ENCODE results near the gene HOXB8. TPM values are rescaled to one million over a fixed set of nuclear protein-coding genes. Genes with fewer than 3 reads are reported as not detected.

The HOXB8 gene
- total and polyA plus RNA-seq, 10 of the 15 experiments (the other 5 are each of a cell fraction or from before 2014, with no cell fraction given), result 0.21 TPM; not detected in 9

DNA sequence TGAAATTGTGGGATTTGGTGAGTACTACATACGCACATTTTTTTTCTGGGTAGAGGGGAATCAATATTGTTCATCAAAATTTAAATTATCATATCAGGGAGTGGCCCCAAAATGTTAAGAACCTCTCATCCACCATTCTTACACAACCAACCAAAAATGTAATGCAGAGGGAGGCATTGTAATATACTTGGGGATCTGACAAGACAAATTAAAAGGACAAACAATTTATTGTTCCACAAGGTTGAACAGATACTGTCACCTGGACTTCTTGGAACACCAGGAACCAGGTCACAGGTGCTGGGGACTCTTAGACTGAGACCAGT lies 25.7 kb upstream of the HOXB8 start:
- ATAC-seq, result no peak
- Histone ChIP-seq H3K27ac (ENCODE audit: control insufficient read depth, insufficient read depth) (no peak overlapping the region), H3K79me2 (ENCODE audit: control insufficient read depth, insufficient read depth, low read length) (no peaks in the 10 kb centered on the region), H4K20me1 (ENCODE audit: control insufficient read depth, insufficient read depth) (no peaks in the 10 kb centered on the region), H3K9me3 (replicated peaks; ENCODE audit: control insufficient read depth, insufficient read depth, low read length) (no peaks in the 10 kb centered on the region), H3K36me3 (ENCODE audit: control insufficient read depth in 2 of 2, insufficient read depth in 2 of 2, low read length in 1 of 2) (no peaks in the 10 kb centered on the region), H2AFZ (ENCODE audit: control insufficient read depth, low read depth, low read length) (no peak overlapping the region), H3K4me1 (ENCODE audit: control insufficient read depth, insufficient read depth, low read length) (no peaks in the 10 kb centered on the region), H3K4me3 (no peak overlapping the region), H3K9ac (ENCODE audit: control insufficient read depth, insufficient read depth, low read length) (no peak overlapping the region), H3K27me3 (replicated peaks in 1 of 2; ENCODE audit: control insufficient read depth in 2 of 2, insufficient read depth in 2 of 2, low read length in 1 of 2) (peaks cover 4 to 23% of the 10 kb centered on the region in 2 experiments), H3K4me2 (ENCODE audit: control insufficient read depth, insufficient read depth) (no peak overlapping the region)
- 56% methylated on average over 1 of the region's 1 CpG for WGBS (ENCODE audit: insufficient coverage, insufficient replicate concordance, low lambda C conversion rate, missing lambda C conversion rate)
- BruUV-seq (replicated peaks), result no TSS peak
- TF ChIP-seq KAT2A (conservative IDR thresholded peaks at IDR 0.05; ENCODE audit: control insufficient read depth, low read depth, low read length) (no peak), ZSCAN29 (IDR thresholded peaks at IDR 0.05) (no peak), EZH2 (IDR thresholded peaks at IDR 0.05; ENCODE audit: borderline replicate concordance, control insufficient read depth, low read depth, low read length) (no peak), PAX8 (IDR thresholded peaks at IDR 0.05) (no peak), RB1 (IDR thresholded peaks at IDR 0.05; ENCODE audit: borderline replicate concordance) (no peak), STAT1 (conservative IDR thresholded peaks at IDR 0.05) (no peak), ZNF207 (IDR thresholded peaks at IDR 0.05; ENCODE audit: borderline replicate concordance) (no peak), NRF1 (conservative IDR thresholded peaks at IDR 0.05; ENCODE audit: low read depth, low read length) (no peak), CEBPB (IDR thresholded peaks at IDR 0.05; ENCODE audit: borderline replicate concordance in 1 of 2, low read depth in 2 of 2, low read length in 2 of 2) (no peak), WRNIP1 (IDR thresholded peaks at IDR 0.05; ENCODE audit: borderline replicate concordance, low read depth, low read length) (no peak), ASH2L (IDR thresholded peaks at IDR 0.05; ENCODE audit: borderline replicate concordance, low read depth) (no peak), HDAC6 (IDR thresholded peaks at IDR 0.05; ENCODE audit: unreplicated experiment) (no peak), JUNB (IDR thresholded peaks at IDR 0.05) (no peak), RAD51 (IDR thresholded peaks at IDR 0.05) (no peak), ZNF24 (IDR thresholded peaks at IDR 0.05) (no peak), IKZF1 (conservative IDR thresholded peaks at IDR 0.05) (no peak)
- TF ChIP-seq, protein P1, sequence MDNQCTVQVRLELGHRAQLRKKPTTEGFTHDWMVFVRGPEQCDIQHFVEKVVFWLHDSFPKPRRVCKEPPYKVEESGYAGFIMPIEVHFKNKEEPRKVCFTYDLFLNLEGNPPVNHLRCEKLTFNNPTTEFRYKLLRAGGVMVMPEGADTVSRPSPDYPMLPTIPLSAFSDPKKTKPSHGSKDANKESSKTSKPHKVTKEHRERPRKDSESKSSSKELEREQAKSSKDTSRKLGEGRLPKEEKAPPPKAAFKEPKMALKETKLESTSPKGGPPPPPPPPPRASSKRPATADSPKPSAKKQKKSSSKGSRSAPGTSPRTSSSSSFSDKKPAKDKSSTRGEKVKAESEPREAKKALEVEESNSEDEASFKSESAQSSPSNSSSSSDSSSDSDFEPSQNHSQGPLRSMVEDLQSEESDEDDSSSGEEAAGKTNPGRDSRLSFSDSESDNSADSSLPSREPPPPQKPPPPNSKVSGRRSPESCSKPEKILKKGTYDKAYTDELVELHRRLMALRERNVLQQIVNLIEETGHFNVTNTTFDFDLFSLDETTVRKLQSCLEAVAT (IDR thresholded peaks at IDR 0.05), result no peak
- TF ChIP-seq, protein P2, sequence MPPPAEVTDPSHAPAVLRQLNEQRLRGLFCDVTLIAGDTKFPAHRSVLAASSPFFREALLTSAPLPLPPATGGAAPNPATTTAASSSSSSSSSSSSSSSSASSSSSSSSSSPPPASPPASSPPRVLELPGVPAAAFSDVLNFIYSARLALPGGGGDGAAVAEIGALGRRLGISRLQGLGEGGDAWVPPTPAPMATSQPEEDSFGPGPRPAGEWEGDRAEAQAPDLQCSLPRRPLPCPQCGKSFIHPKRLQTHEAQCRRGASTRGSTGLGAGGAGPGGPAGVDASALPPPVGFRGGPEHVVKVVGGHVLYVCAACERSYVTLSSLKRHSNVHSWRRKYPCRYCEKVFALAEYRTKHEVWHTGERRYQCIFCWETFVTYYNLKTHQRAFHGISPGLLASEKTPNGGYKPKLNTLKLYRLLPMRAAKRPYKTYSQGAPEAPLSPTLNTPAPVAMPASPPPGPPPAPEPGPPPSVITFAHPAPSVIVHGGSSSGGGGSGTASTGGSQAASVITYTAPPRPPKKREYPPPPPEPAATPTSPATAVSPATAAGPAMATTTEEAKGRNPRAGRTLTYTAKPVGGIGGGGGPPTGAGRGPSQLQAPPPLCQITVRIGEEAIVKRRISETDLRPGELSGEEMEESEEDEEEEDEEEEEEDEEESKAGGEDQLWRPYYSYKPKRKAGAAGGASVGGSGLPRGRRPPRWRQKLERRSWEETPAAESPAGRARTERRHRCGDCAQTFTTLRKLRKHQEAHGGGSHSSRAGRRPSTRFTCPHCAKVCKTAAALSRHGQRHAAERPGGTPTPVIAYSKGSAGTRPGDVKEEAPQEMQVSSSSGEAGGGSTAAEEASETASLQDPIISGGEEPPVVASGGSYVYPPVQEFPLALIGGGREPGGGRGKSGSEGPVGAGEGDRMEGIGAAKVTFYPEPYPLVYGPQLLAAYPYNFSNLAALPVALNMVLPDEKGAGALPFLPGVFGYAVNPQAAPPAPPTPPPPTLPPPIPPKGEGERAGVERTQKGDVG (CRISPR knock-in tag; IDR thresholded peaks at IDR 0.05), result no peak
- TF ChIP-seq, protein P3, sequence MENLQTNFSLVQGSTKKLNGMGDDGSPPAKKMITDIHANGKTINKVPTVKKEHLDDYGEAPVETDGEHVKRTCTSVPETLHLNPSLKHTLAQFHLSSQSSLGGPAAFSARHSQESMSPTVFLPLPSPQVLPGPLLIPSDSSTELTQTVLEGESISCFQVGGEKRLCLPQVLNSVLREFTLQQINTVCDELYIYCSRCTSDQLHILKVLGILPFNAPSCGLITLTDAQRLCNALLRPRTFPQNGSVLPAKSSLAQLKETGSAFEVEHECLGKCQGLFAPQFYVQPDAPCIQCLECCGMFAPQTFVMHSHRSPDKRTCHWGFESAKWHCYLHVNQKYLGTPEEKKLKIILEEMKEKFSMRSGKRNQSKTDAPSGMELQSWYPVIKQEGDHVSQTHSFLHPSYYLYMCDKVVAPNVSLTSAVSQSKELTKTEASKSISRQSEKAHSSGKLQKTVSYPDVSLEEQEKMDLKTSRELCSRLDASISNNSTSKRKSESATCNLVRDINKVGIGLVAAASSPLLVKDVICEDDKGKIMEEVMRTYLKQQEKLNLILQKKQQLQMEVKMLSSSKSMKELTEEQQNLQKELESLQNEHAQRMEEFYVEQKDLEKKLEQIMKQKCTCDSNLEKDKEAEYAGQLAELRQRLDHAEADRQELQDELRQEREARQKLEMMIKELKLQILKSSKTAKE (IDR thresholded peaks at IDR 0.05; ENCODE audit: low read depth, poor library complexity, severe bottlenecking), result no peak
- ChIA-PET SMC1A (ENCODE audit: uncharacterized antibody, unreplicated experiment) (no interaction called here), POLR2A (no interaction called here), RAD21 (ENCODE audit: unreplicated experiment) (no interaction called here), CTCF (interaction anchor here (0.6 to 1.5 kb wide), 7 partner anchors 8 to 702 kb away, joined by 3 to 5 read pairs (median 4); partner anchors contain the start of gene HOXB5)
- in situ Hi-C loops (cut with MboI) (no loop called here), intact Hi-C loops (cut with micrococcal nuclease; ENCODE audit: unreplicated experiment) (no loop called here)
- no peak for DNase-seq (ENCODE audit: low read depth, low spot score)
- FAIRE-seq, result no peak
